ENCODE results near the gene FAIM2. TPM values are rescaled to one million over a fixed set of nuclear protein-coding genes. Genes with fewer than 3 reads are reported as not detected.

Gene FAIM2
- total RNA-seq, 1 experiment from 2014 or later = not detected

DNA sequence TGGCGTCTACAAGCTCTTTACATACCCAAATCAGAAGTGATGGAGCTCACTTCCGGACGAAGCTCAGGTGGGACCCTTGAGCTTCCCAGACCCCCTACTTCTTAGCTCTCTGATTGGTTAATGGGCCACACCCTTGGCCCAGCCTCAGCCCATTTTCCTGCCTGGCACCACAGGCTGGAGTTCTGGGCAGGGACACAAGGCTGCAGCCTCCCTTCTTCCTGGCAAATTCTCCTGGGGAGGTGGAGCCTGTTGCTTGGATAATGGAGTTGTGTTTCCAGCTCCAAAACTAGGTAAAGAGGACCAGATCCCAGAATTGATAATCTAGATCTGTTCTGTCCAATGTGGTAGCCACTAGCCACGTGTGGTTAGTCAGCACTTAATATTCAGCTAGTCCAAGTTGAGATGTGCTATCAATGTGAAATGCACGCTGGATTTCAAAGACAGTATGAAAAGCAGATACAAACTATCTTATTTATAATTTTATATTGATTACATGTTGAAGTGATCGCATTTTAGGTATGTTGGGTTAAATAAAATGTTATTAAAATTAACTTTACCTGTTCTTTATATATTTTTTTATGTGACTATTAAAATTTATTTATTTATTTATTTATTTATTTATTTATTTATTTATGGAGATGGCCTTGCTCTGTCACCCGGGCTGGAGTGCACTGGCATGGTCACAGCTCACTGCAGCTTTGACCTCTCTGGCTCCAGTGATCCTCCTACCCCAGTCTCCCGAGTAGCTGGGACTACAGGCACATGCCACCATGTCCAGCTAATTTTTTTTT lies 12.6 kb upstream of the FAIM2 start:
- H3K27me3 ChIP-seq (ENCODE audit: control insufficient read depth, insufficient read depth, low read length) = no peaks in the 10 kb centered on the region
- no peak for DNase-seq
- no peaks in the 10 kb centered on the region for H3K36me3 ChIP-seq (replicated peaks; ENCODE audit: control insufficient read depth, insufficient read depth, low read length)
- H3K4me3 ChIP-seq (ENCODE audit: insufficient read depth, low read depth, low read length) = no peak overlapping the region

DNA sequence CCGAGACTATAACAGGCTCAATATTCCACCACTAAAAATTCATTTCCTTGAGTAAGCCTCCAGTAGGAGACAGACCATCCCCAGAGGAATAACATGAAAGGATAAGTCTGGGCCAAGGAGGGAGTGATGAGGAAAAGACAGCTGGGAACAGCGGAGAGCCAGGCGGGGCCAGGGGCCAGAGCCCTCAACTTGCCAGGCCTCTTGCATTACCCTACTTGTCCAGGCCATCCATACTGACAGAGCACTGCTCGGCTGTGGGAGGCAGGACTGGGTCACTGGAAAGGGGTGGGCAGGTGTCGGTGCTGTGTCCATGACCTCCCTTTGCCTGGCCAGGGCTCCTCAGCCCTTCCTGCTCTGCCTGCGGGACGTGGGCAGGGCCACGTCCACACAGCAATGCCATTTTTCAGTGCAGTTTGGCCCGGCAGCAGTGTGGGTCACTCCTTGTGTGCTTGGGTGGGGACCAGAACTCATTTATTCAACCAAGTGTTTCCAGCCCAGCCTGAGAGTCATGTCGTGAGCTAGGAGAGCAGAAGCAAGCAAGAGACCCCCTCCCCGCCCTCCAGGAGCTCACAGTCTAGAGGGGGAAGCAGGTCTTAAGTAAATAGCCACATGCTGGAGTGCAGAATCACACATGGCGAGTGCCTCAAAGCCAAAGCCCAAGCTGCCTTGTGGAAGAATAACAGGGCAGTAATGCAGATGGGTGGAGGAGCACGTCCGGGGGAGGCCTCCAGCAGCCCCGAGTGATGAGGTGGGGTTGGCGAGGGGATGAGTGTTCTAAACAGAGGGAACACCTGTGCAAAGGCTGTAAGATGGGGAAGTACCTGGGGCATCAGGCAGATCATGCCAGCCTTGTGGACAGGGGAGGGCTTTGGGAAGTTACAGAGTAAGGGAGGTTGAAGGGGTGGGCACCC lies 8.9 kb upstream of the FAIM2 start:
- Histone ChIP-seq H3K4me3 (ENCODE audit: insufficient read depth, low read depth, low read length) (no peak overlapping the region), H3K27me3 (ENCODE audit: control insufficient read depth, insufficient read depth, low read length) (0 out of 2 replicates have a peak, but pooled peaks cover 1% of the 10 kb centered on the region), H3K36me3 (replicated peaks; ENCODE audit: control insufficient read depth, insufficient read depth, low read length) (no peaks in the 10 kb centered on the region)
- no peak for DNase-seq

DNA sequence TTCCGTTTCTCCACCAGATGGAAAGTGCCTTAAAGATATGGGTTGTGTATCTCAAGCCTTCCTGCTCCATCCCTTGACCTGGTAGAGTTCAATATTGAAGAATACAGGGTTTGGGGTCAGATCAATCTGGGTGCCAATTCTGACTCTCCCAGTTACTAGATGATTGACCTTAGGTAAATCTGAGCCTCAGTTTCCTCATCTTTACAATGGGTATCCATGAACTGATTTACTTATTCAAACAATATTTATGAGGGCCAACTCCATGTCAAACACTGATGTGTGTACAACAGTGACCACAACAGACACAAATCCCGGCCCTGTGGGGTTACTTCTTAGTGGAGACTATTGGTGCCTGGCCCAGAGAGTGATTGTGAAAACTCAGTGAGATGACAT lies 7.5 kb upstream of the FAIM2 start:
- no peak for DNase-seq
- Histone ChIP-seq H3K36me3 (replicated peaks; ENCODE audit: control insufficient read depth, insufficient read depth, low read length) (no peaks in the 10 kb centered on the region), H3K27me3 (ENCODE audit: control insufficient read depth, insufficient read depth, low read length) (0 out of 2 replicates have a peak, but pooled peaks cover 1% of the 10 kb centered on the region), H3K4me3 (ENCODE audit: insufficient read depth, low read depth, low read length) (no peak overlapping the region)

DNA sequence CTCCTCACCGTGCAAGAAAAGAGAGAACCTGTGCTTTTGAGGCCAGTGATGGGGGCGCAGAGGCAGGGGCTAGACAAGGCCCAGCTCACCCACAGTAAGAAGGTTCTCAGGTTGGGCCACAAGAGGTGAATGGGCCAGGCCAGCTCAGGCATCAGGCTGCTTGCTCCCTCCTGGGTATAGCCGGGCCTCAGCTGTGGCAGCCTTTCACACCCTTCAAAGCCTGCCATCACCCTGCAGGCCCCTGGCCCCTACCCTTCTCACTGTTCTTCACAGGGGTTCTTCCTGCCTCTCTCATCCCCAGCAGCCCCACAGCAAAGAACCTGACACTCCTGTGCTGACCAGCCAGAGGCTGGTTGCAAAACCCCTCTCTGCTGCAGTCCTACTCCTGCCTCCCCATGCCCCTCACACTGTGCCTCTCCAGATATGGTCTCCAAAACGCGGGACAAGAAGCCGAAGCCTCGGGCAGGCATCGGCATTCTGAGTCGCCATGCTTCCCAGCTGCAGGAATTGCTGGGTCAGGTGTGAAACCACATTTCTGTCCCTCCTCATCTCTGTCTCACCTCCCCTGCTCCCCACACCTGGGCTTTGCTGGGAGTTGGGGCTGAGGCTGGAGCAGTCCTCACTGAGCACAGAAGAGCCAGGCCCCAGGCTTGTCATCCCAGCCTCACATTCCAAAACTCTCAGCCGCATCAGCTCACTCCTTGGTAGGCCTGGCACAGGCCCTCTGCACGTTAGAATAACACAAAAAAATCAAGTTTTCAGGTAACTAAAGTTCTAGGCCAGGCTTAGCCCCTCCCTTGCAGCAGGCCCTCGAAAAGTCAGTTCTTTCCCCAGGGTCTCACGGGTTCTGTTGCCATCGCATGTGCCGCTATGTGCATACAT lies 6.9 kb upstream of the FAIM2 start:
- DNase-seq = no peak
- no peak overlapping the region for H3K4me3 ChIP-seq (ENCODE audit: insufficient read depth, low read depth, low read length)
- H3K36me3 ChIP-seq (replicated peaks; ENCODE audit: control insufficient read depth, insufficient read depth, low read length) = no peaks in the 10 kb centered on the region
- peaks cover 2% of the 10 kb centered on the region; the same call in 1 of the 2 replicates for H3K27me3 ChIP-seq (ENCODE audit: control insufficient read depth, insufficient read depth, low read length)

DNA sequence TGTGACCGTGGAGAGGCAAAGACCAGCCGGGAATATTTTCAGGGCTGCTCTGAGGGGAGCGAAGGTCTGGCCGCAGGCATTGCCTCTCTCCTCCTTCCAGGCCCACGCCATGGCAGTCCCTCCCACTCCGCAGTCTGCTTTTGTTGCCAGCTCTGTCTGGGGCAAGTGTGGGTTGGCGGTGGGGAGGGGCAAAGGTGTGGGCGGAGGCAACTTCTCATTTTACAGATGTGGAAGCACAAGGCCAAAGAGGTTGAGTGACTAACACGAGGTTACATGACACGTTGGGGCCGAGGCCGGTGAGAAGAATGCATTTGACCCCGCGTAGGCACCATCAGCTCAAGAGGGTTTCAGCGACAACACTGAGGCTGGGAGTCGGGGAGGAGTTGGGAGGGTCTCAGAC lies 6.1 kb upstream of the FAIM2 start:
- Histone ChIP-seq H3K27me3 (ENCODE audit: control insufficient read depth, insufficient read depth, low read length) (peaks cover 4% of the 10 kb centered on the region), H3K4me3 (ENCODE audit: insufficient read depth, low read depth, low read length) (no peak overlapping the region), H3K36me3 (replicated peaks; ENCODE audit: control insufficient read depth, insufficient read depth, low read length) (no peaks in the 10 kb centered on the region)
- DNase-seq = peak; percentile 80

DNA sequence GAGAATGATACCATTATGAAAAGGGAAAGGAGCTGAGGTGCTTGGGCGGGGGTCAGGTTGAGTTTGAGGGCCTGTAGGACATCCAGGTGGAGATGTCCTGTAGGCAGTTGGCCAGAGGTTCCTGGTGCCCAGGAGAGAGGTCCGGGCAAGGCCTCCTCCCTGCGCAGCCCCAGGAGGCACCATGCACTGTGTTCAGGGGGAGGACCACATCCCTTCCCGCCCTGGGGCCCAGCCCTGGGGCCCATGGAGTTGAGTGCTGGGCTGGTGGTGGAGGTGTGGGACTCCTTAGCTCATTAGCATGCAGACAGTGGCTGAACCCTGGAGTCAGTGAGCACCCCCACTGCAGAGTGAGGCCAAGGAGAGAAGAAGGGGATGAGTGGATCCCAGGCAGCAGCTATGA lies 5.7 kb upstream of the FAIM2 start:
- Histone ChIP-seq H3K36me3 (replicated peaks; ENCODE audit: control insufficient read depth, insufficient read depth, low read length) (no peaks in the 10 kb centered on the region), H3K27me3 (ENCODE audit: control insufficient read depth, insufficient read depth, low read length) (peaks cover 8% of the 10 kb centered on the region), H3K4me3 (ENCODE audit: insufficient read depth, low read depth, low read length) (no peak overlapping the region)
- DNase-seq = no peak

DNA sequence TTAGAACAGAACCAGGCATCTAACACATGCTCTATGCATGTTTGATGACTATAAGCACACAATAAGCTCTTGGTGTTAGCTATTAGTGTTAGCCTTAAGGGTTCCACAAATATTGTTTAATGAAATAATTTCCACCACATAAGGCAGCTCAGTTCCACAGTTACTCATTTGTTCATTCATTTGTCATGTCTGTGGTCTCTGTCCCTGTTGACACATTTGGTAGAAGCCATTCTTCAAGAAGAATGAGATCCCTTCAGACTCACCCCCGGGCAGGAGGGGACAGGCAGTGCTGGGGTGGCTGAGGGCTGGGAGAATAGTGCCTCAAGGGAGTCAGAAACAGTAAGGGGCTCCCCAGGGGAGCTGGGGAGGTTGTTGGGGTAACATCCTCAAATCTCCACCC lies 3.7 kb upstream of the FAIM2 start:
- Histone ChIP-seq H3K27me3 (ENCODE audit: control insufficient read depth, insufficient read depth, low read length) (peaks cover 21% of the 10 kb centered on the region), H3K4me3 (ENCODE audit: insufficient read depth, low read depth, low read length) (no peak overlapping the region), H3K36me3 (replicated peaks; ENCODE audit: control insufficient read depth, insufficient read depth, low read length) (no peaks in the 10 kb centered on the region)
- DNase-seq = no peak

DNA sequence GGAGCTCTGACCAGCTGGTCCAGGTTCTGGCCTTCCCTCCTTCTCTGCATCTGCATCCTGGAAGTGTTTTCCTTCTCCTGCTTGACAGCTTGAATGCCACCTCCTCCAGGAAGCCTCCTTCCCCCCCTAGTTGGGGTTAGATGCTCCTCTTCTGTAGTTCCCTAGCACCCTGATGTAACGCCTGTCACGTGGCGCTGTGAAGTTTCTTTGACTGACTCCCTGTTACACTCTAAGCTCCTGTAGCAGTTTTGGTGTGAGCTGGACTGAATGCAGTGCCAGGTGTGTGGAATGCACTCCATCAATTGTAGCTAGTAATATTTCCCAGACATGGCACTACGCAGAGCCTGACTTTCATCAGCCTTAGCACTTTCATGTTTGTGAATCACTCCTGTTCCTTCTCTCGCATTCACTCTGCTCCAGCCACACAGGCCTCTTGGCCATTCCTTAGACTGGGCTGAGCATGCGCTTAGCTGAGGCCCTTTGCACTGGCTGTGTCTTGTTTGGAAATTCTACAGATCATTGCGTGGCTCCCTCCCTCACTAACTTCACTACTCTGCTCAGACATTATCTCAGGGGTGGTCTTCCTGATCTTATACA lies 2.1 kb upstream of the FAIM2 start:
- peaks cover 21% of the 10 kb centered on the region for H3K27me3 ChIP-seq (ENCODE audit: control insufficient read depth, insufficient read depth, low read length)
- no peaks in the 10 kb centered on the region for H3K36me3 ChIP-seq (replicated peaks; ENCODE audit: control insufficient read depth, insufficient read depth, low read length)
- no peak for DNase-seq
- H3K4me3 ChIP-seq (ENCODE audit: insufficient read depth, low read depth, low read length) = no peak overlapping the region

DNA sequence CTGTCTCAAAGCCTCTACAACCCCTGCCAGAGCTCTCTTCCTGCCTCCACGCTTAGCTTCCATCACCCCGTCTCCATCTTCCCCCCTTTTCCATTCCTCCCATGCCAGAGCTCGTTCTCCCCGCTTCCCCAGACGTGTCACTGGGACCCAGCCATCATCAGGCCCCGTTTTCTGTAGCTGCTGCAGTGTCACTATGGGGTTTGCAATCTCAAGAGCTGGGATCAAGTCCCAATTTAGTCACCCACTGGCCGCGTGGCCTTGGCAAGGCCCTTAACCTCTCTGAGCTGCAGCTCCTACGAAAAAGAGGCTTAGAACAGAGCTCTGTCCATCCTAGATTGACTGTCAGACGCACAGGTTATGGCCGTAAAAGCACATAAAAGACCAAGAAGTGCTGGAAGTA lies 901 bp upstream of the FAIM2 start:
- no peak for DNase-seq
- H3K27me3 ChIP-seq (ENCODE audit: control insufficient read depth, insufficient read depth, low read length) = peaks cover 20% of the 10 kb centered on the region
- H3K36me3 ChIP-seq (replicated peaks; ENCODE audit: control insufficient read depth, insufficient read depth, low read length) = no peaks in the 10 kb centered on the region
- no peak overlapping the region for H3K4me3 ChIP-seq (ENCODE audit: insufficient read depth, low read depth, low read length)

DNA sequence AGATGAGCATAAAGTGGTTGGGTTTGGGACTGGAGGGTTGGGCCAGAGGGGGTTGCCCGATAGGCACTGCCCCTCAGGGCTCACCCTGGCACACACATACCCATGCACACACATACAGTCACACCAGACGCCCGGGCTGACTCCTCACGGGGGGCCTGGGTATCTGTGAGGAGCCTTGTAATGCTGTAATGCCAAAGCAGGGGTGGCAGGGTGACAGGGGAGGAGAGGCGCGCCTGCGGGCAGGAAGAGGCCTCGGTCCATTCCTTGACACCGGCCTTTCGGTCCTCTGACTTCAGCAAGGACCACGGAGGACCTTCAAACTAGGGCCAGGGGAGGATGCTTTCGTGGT lies 375 bp downstream of the FAIM2 start:
- no peak for DNase-seq
- Histone ChIP-seq H3K4me3 (ENCODE audit: insufficient read depth, low read depth, low read length) (no peak overlapping the region), H3K27me3 (ENCODE audit: control insufficient read depth, insufficient read depth, low read length) (peaks cover 20% of the 10 kb centered on the region), H3K36me3 (replicated peaks; ENCODE audit: control insufficient read depth, insufficient read depth, low read length) (no peaks in the 10 kb centered on the region)

DNA sequence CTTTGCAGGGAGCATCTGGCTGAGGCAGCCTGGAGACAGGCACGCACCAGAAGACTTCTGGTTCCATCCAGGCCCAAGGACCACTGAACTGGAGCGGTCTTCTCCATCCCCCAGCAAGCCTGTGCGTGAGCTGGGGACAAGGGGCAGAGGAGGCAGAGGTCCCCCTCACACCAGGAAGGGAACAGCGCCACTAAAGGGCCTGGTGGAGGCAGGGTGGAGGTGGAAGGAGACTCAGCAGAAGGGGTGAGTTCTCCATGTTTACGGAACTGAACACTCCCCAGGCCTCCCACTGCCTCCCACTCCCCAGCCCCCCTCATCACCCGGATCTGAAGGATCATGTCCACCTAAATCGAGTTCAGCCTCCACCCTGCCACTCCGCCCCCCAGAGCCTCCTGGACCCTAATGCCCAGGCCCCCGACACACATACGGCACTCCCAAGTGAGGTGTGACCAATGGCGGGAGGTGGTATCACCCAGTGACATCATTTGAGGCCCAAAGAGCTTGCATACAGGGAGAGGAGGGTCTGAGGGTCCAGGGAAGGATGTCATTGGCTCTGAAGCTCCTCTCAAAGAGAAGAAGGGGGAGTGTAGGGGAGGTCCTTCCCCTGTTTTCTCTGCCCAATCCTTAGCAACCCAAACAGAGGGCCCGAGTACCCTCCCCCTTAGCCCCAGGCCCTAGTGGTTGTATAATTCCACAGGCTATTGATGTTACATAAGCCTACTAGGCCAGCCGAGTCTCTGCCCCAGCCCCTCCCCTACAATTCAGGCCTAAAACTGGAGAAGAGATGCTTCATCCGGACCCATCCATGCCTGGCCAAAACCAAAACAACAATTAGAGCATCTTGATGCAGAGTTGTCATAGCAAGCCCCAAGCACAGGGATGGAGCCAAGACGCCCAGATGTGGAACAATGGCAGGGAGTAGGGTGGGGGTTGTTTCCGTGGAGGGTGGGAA lies 1.0 kb downstream of the FAIM2 start:
- peaks cover 21% of the 10 kb centered on the region for H3K27me3 ChIP-seq (ENCODE audit: control insufficient read depth, insufficient read depth, low read length)
- no peak overlapping the region for H3K4me3 ChIP-seq (ENCODE audit: insufficient read depth, low read depth, low read length)
- H3K36me3 ChIP-seq (replicated peaks; ENCODE audit: control insufficient read depth, insufficient read depth, low read length) = no peaks in the 10 kb centered on the region
- DNase-seq = peak; percentile 86

DNA sequence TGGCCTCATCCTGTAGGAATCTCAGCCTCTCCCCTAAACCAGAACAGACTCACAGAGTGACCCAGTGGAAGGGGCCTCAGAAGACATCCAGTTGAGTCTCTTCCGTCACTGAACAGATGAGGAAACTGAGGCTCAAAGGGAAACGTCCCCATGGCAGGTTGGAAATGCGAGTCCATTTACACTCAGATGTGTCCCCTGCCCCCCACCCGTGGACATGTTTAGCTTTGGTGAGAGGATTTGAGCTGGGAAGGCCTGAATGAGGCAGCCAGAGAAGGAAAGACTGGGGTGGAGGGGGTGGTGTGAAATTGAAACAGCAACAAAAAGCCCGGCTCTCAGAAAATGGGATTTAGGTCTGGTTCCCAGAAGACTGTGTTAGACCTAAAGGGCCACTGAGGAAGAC lies 1.7 kb downstream of the FAIM2 start:
- H3K27me3 ChIP-seq (ENCODE audit: control insufficient read depth, insufficient read depth, low read length) = peaks cover 21% of the 10 kb centered on the region
- DNase-seq = no peak
- no peak overlapping the region for H3K4me3 ChIP-seq (ENCODE audit: insufficient read depth, low read depth, low read length)
- H3K36me3 ChIP-seq (replicated peaks; ENCODE audit: control insufficient read depth, insufficient read depth, low read length) = no peaks in the 10 kb centered on the region

DNA sequence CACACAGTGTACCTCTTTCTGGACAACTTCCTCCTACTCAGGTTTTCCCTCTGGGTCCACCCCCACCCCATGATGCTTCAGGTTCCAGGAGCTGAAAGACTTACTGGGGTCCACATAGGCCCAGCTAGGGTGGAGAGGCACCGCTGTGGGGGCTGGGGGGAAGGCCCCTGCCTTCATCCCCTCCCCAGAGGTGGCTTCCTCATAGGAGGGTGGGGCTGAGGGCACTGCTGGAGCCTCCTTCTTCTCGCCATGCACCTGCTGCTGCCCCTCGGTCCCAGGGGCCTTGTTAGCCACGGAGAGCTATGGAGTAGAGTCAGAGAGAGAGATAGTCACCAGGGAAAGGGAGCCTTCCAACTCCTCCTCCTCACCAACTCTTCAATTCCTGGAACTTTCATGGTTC lies 2.7 kb downstream of the FAIM2 start:
- Histone ChIP-seq H3K36me3 (replicated peaks; ENCODE audit: control insufficient read depth, insufficient read depth, low read length) (no peaks in the 10 kb centered on the region), H3K4me3 (ENCODE audit: insufficient read depth, low read depth, low read length) (no peak overlapping the region), H3K27me3 (ENCODE audit: control insufficient read depth, insufficient read depth, low read length) (peaks cover 21% of the 10 kb centered on the region)
- DNase-seq = no peak
